Calu3 (cell line): ENCODE measurements around the gene ALG2. TPM values are rescaled to one million over a fixed set of nuclear protein-coding genes. Genes with fewer than 3 reads are reported as not detected.

ENCODE experiments used
- BruUV-seq: library from RNA; stranded (reverse); fragments of 400-500 nt; replicated peaks from 2 replicates; lab custom pipeline; 2021; lab: Mats Ljungman, UMichigan
- CTCF ChIA-PET: fragments of 300-600 bp; sonication (Branson Sonifier 250); formaldehyde crosslinking; loops from one replicate; lab custom pipeline; 2022; ENCODE audit warnings: antibody characterized with exemption; lab: Charles Lee
- DNase-seq: peaks from one replicate; pipeline ENCODE4 v3.0.0; 2022
- H3K27ac Mint-ChIP-seq: one replicate; pipeline ENCODE4 v1.8.0; 2022; ENCODE audit warnings: mixed read lengths; ENCODE audit not compliant: unreplicated experiment
- H3K27me3 Mint-ChIP-seq: one replicate; pipeline ENCODE4 v1.8.0; 2022; ENCODE audit warnings: mixed read lengths; ENCODE audit not compliant: unreplicated experiment
- H3K36me3 Mint-ChIP-seq: one replicate; pipeline ENCODE4 v1.8.0; 2022; ENCODE audit warnings: mild to moderate bottlenecking, moderate library complexity, mixed read lengths; ENCODE audit not compliant: insufficient read depth, unreplicated experiment
- H3K4me1 Mint-ChIP-seq: one replicate; pipeline ENCODE4 v1.8.0; 2022; ENCODE audit warnings: mild to moderate bottlenecking, low read depth, mixed read lengths; ENCODE audit not compliant: unreplicated experiment
- H3K4me3 Mint-ChIP-seq: one replicate; pipeline ENCODE4 v1.8.0; 2022; ENCODE audit warnings: mild to moderate bottlenecking, low read depth, moderate library complexity, mixed read lengths; ENCODE audit not compliant: unreplicated experiment
- H3K9me3 Mint-ChIP-seq: one replicate; pipeline ENCODE4 v1.8.0; 2022; ENCODE audit warnings: low read depth, mixed read lengths; ENCODE audit not compliant: unreplicated experiment
- CTCF ChIP-seq: fragments of 200-600 bp; IDR thresholded peaks from one replicate; pipeline ENCODE4 v1.8.0; 2022; ENCODE audit warnings: antibody characterized with exemption; ENCODE audit not compliant: unreplicated experiment
- intact Hi-C: fragments of 100-400 bp; cut with micrococcal nuclease; formaldehyde crosslinking; loops from one replicate; pipeline ENCODE4 v1.10.0; 2022; ENCODE audit not compliant: unreplicated experiment
- total RNA-seq: library from RNA; stranded (reverse); gene quantifications from 2 replicates; pipeline ENCODE4 v1.2.3, GENCODE V29; 2022

Gene ALG2
- total RNA-seq, 1 experiment from 2014 or later = 27.1 TPM

- Mint-ChIP-seq H3K27ac (peak overlapping the region; percentile 60), H3K9me3 (no peaks in the 10 kb centered on the region), H3K36me3 (no peaks in the 10 kb centered on the region), H3K4me1 (peaks cover 16% of the 10 kb centered on the region), H3K27me3 (peaks cover 15% of the 10 kb centered on the region), H3K4me3 (no peak overlapping the region)
- CTCF ChIA-PET = no interaction called here
- intact Hi-C loops = no loop called here
- no TSS peak for BruUV-seq
- no peak for TF ChIP-seq CTCF
- DNase-seq = no peak
Measured at GRCh38 chr9:99171225-99172123, 50.3 kb downstream of the ALG2 start.

- Mint-ChIP-seq H3K27ac (no peak overlapping the region), H3K9me3 (no peaks in the 10 kb centered on the region), H3K4me3 (no peak overlapping the region), H3K36me3 (no peaks in the 10 kb centered on the region), H3K27me3 (peaks cover 15% of the 10 kb centered on the region), H3K4me1 (peaks cover 16% of the 10 kb centered on the region)
- intact Hi-C loops = no loop called here
- no peak for TF ChIP-seq CTCF
- CTCF ChIA-PET = interaction anchor here (0.5 kb wide), 1 partner anchor 7 kb away, joined by 4 read pairs; no protein-coding TSS in a partner anchor
- DNase-seq = no peak
- BruUV-seq = no TSS peak
Measured at GRCh38 chr9:99169982-99170761, 51.6 kb downstream of the ALG2 start.

- no peak for DNase-seq
- intact Hi-C loops = no loop called here
- Mint-ChIP-seq H3K4me3 (no peak overlapping the region), H3K9me3 (no peaks in the 10 kb centered on the region), H3K4me1 (peaks cover 11% of the 10 kb centered on the region), H3K36me3 (no peaks in the 10 kb centered on the region), H3K27me3 (peaks cover 15% of the 10 kb centered on the region), H3K27ac (no peak overlapping the region)
- CTCF ChIA-PET = no interaction called here
- no TSS peak for BruUV-seq
- TF ChIP-seq CTCF = no peak
Measured at GRCh38 chr9:99169086-99169485, 52.7 kb downstream of the ALG2 start.

GRCh38 chr9:99167694-99168093 is 54.0 kb downstream of the ALG2 start:
- intact Hi-C loops = no loop called here
- no peaks in the 10 kb centered on the region for H3K36me3 Mint-ChIP-seq
- H3K4me3 Mint-ChIP-seq = no peak overlapping the region
- H3K4me1 Mint-ChIP-seq = no peaks in the 10 kb centered on the region
- DNase-seq = no peak
- H3K27ac Mint-ChIP-seq = no peak overlapping the region
- H3K9me3 Mint-ChIP-seq = no peaks in the 10 kb centered on the region
- no peak for TF ChIP-seq CTCF
- H3K27me3 Mint-ChIP-seq = peaks cover 15% of the 10 kb centered on the region
- BruUV-seq = no TSS peak
- CTCF ChIA-PET = no interaction called here
